HG02763 (cell line): Measurements from ENCODE around the gene PBX4.

ENCODE experiments used
- ATAC-seq: cut with Tn5 transposase; IDR thresholded peaks from one replicate; pipeline ENCODE4 v1.9.1; 2021; ENCODE audit warnings: mild to moderate bottlenecking, moderate library complexity; ENCODE audit not compliant: unreplicated experiment

The PBX4 gene

DNA sequence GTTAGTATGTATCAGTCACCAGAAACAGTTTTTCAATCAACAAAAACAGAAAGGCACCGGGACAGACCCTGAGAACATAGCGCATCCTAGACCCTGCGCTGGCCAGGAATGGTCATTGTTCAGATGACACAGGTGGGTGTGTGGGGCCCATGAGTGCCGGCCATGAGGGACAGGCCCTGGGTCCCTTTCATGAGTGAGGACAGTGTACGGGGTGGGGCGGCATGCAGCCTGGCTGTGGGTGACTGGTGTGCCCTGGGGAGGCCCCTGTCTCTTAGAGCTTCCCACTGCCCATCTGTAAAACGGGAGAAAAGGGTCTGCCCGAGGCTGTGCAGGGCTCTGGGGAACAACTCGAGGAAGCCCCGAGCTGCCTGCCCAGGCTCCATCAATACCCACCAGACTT lies 25.8 kb downstream of the PBX4 start:
- no peak for ATAC-seq

DNA sequence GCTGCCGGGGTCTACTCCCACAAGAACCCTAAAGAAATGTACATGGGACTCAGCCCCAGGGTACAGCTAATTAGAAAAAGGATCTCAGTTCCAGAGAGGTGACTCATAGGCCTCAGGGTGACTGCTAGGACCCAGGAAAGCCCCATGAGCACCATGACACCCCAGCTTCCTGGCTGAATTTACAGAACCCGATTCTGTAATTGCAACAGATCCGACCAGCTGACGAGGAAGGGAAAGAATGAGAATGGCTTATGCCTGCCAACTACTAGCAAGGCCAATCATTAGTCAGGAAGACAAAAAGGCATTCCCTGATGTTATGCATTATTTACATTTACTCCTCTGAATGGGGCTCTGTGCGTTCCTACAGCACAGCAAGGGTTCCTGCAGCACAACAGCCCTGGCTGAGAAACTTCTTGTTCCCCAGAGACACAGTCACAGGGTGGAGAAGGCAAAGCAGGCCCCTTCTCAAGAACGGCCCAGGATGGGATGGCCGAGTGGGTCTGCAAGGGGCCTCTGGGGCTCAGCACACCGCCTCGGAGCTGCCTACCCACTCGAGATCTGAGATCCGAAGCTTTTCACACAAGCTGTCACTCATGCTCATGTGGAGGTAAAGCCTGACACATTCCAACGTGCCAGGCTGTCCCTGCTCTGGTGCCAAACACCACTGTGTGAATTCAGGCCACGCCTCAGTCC lies 27.2 kb downstream of the PBX4 start:
- peak; percentile 46 for ATAC-seq

DNA sequence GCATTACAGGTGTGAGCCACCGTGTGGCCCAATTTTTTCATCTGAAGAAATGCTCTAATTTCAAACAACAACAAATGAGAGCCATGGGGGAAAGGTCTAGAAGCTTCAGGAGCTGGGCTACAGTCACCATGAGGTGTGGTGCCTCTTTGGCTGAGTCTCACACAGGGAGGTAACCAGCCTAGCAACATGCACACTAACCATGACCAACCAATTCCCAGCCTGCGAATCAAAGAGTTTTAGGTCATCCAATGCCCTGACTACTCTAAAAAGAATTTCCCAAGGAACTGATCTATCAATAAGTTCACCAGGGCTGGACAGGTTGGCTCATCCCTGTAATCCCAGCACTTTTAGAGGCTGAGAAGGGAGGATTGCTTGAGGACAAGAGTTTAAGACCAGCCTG lies 29.9 kb downstream of the PBX4 start:
- no peak for ATAC-seq

DNA sequence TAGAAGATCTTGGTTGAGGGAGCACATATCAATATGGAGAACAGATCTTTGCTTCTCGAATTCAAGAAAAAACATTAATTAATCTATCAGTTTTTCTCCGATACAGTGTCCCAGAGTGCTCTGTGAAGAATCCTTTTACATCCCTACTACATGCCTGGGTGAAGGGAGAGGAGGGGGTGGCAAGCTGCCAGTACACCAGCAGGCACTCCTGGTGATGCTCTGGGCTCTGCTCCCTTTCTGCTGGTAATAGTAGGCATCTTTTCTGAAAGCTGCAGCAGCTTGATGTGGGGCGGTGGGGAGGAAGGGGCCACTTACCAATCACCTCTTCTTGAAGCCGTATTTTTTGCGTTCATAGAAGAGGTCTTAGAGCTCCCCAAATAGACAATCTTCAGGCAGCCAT lies 30.7 kb downstream of the PBX4 start:
- no peak for ATAC-seq

DNA sequence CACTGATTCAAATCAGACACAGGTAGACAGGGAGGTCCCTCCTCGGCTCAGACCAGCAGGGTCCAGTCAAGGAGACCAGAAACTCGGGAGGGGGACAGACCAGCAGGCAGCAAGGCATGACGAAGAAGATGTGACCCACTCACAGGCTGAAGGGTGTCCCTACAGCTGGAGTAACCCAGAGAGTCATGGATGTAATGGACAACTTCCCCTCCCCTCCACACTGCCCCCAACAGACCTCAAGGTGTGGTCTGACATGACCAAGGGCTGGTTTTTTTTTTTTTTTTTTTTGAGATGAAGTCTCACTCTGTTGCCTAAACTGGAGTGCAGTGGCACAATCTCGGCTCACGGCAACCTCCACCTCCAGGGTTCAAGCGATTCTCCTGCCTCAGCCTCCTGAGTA lies 34.1 kb downstream of the PBX4 start:
- no peak for ATAC-seq

DNA sequence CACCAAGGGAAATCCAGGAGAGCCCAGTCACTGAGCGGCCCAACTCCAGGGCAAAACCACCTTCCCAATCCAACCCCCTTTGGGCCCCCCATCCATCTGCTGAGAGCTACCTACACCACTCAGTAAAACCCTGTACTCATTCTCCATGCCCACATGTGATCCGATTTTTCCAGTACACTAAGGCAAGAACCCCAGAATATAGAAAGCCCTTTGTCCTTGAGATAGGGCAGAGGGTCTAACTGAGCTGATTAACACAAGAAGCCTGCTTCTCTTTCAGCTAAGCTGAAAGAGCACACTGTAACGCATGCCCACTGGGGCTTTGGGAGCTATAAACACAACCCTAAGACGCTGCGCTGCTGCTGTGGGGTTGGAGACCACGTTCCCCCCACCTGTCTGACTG lies 36.0 kb downstream of the PBX4 start:
- no peak for ATAC-seq

DNA sequence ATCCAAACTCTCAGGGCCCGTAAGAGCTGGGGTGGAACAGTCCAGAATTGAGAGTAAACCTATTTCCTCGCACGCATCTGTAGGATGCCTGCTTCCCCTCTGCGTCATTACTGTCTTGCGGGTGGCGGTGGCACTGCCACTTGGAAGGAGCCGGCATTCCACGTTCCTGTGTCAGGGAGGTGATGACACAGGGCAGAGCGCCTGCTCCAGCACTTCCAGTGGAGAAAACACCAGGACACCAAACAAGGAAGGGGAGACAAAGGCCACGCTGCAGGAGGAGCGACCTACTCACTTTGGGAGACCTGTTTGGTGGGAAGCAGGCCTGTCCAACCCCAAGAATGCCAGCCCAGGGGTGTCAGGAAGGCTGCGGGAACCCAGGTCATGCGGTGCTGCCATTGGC lies 37.1 kb downstream of the PBX4 start:
- ATAC-seq, result no peak

DNA sequence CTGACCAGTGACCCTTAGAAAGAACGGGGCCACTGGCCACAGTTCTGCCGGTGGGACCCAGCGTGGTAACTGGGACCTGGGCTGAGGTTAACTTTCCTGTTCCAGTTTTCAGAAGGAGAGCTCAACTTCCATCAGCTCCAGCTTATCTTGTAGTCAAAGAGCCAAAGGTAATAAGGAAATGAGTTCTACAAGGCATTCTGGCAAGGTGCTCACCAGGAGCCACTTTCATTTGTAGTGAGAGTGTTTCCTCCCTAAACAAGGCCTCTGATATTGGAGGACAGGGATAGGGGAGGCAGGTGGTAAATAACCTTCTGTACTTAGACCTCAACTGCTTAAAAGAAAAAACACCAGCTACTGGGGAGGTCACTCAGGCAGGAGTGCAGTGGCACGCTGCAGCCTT lies 38.1 kb downstream of the PBX4 start:
- no peak for ATAC-seq

DNA sequence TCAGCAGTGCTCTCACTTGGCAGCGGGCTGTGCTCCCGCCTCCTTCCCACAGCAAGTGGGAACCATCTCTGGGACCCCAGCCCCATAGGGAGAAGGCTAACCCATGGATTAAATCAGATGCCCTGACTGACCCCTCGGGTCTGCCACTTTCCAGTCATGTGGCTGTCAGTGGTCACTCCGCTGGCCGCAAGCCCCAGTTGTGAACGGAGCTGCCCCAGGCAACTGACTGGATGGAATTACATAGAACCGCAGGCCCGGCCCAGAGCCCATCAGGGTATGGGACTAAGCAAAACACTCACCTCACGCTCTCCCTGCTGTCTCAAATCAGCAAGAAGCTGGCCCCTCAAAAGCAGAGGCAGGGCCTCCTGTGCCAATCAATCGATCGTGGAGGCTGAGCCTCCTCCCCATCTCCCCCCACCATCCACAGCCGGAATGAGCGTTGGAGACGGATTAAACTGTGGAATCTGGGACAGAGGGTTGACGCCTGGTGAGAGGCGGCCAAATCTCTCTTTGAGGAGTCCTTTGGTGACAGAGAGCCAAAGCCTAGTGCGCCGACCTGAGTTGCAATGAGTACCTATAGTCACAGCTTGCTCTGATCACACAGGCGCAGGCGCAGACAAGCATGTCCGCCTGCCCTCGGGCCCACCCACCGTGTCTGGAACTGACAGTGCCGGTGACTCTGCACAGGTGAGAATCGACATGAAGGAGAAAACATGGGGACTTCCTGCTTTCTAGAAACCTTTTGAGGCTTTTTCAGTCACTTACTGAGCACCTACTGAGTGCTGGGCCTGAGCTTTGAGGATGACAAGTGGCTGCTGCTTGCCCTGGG lies 38.7 kb downstream of the PBX4 start:
- ATAC-seq, result no peak

DNA sequence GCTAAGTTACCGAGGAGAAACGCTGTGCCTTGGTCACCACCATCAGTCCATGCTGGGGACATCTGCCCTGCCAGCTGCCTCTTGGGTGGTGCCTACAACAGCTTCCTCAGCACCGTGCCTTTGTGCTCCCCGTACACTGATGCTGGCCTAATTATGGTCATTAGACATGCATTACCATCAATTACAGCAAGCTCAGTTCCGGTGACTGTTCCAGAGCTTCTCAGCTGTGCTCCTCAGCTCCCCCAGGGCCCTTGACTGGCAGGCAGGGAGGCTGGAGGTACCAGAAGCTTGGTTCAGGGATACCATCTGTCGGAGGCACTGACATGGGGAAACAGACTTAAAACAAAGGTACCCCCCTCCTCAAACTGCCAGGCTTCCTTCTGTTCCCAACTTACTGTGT lies 40.2 kb downstream of the PBX4 start:
- ATAC-seq, result no peak

DNA sequence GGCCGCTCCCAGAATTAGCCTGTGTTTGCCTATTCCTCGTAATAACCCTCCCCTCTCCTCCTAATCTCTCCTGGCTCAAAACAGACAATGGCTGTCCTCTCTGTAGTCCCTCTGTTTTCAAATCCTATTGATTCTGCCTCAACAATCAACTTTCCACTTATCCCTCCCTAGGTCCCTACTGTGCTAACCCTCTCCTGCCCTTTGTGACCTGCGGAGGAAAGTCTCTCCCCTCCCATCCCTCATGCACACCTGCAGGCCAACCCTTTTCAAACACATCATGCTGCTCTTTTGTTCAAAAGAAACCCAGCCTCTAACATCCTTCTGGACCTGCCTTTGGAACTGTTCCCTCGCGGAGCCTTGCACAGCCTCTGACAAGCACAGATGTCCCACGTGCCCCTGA lies 43.1 kb downstream of the PBX4 start:
- no peak for ATAC-seq

DNA sequence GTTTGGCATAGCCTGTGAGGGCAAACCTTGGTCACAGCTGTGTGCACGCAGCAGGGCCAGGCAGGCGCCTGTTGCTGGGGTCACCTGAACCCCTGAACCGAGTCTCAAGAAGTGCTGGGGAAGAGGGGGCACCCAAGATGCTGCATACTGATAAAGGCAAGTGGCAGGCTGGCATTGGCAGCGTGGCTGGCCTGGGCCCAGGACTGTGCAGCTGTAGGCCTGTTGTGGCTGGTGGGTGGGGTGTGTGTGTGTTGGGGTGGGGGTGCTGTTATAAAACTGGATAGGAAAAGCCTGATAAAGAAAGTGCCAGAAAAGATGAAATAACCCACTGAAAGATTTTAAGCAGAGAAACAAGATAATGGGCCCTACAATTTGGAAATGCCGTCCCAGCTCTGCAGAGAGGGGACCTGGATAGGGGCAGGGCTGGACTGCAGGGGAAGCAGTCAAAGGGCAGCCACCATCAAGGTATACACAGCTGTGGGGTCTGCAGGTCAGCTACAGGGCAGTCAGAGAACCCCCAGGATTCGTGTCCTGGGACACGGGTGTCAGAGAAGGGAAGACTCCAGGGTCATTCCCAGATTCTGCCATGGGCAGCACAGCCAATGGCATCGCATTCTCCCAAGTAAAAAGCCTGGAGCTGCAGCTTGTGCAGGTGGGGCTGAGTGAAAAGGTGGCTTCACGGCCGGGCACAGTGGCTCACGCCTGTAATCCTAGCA lies 47.3 kb downstream of the PBX4 start:
- ATAC-seq, result no peak

DNA sequence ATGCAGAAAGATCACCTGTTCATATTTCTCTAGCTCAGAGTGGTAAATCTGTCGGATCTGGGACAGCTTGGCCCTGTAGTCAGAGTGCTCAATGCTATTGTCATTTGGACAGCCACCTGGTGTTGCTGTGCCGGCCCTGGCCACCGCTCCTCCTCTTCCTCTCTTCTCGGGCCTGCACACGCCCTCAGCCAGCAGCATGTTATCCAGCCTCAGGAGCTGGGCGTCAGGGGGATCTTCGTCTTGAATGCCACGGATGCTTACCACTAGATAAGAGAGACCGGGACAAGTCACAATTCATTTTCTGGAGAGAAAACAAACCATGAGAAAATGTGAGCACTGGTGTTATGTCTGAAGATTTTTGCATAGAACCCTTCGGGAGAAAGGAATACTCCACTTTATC lies 47.9 kb downstream of the PBX4 start:
- ATAC-seq, result no peak

DNA sequence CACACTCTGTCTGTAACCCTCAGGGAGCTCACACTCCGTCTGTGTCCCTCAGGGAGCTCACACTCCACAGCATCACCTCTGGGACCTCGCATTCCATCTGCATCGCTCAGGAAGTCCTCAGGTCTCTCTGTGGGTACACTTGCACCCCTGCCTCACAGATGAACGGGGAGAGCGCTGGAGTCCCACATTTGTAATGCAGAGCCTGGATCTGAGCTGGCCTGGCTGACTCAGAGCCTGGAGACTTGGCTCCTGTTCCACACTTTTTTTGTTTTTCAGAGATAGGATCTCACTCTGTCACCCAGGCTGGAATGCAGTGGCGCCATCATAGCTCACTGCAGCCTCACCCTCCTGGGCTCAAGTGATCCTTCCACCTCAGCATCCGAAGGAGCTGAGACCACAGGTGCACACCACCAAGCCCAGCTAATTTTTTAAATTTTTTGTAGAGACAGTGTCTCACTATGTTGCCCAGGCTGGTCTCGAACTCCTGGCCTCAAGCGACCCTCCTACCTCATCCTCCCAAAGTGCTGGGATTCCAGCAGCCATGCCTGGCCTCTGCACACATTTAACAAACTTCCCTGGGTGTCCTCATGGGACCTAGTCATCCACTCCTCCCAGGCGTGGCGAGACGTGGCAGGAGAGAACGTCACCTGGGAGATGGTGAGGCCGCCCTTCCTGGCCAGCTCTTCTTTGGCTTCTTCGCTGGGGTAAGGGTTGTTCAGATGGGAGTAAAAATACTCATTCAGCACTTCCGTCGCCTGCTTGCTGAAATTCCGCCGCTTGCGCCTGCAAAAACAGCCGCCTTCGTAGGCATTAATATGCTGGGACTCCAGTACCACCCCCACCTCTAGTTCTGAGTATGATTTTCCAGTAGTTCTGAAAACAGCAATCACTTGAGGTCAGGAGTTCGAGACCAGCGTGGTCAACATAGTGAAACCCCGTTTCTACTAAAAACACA lies 49.4 kb downstream of the PBX4 start:
- ATAC-seq, result no peak

DNA sequence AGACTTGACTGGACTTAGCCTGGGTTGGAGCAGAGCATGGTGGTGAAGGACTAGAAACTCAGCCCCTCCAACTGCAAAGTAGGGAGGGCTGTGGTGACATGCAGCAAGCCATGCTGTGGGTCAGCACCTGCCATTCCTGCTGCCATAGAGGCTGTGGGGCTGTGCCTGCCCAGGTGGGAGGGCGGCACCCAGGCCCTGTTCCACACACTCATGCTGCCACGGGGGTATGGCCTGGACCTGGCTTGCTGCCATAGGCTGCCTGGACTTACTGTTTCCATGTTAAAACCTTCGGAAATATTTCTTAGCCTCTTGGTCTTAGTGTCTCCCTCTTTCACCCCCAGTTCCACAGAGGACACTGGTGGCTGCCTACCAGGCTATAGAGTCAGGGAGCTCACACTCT lies 51.1 kb downstream of the PBX4 start:
- no peak for ATAC-seq

DNA sequence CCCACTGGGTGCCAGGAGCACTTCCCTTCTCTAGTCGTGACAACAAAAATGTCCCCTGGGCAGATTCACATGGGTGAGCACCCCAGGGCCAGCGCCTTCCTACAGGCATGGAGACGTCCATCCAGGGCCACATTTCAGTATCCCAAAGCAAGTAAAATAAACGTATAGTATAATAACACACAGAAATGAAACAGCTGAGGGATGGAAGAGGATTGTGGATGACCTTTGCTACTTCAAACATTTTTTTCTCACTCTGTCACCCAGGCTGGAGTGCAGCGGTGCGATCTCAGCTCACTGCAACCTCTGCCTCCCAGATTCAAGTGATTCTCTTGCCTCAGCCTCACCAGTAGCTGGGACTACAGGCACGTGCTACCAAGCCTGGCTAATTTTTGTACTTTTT lies 52.2 kb downstream of the PBX4 start:
- no peak for ATAC-seq

DNA sequence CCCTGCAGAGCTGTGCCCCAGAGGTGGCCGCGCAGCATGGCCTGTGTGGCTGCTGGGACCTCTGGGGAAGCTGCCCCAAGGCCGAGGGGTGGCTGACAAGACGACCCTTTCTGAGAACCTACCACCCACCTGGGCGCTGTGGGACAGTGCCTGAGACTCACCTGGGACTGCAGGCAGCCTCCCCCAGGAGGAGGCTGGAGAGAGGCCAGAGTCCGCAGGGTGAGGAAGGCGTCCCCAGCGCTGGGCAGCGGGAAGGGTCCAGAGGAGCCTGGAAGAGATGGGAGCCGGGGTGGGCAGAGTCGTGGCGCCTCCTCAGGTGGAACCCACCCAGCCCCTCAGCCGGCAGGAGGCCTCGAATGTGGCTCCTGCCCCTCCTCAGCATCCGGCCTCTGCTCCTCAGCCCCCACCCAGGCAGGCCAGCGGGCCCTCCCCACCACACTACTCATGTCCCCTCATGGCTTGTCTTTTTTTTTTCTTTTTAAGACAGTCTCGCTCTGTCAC lies 55.1 kb downstream of the PBX4 start:
- ATAC-seq, result no peak

DNA sequence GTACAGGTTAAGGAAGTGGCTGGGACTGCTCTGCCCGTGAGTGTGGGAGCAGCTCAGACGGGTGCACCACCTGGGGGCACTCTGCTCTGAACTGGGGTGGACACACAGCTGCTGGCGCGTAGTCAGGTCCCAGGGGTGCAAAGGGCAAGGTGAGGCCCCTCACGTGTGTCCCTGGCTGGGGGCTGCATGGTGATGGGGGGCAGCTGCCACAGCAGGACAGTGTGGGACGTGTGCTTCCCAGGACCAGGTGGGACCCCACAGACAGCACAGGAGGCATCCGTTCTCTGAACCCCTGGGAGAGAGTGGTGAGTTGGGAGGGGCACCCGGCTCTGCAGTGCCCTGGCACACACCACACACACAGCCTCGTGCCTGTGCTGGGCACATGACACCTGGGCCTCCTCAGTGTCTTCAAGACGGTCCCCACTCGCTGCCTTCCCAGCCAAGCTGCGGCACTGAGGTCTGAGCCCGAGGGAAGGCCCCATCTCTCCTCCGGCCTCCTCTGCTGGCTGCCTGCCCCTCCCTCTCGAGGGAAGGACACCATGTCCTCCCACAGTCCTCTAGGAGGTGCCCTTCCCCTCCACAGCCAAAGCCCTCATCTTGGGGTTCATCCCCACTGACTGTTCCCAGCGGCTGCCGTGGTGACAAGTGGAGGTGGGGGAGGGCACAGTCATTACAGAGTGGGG lies 55.7 kb downstream of the PBX4 start:
- no peak for ATAC-seq

DNA sequence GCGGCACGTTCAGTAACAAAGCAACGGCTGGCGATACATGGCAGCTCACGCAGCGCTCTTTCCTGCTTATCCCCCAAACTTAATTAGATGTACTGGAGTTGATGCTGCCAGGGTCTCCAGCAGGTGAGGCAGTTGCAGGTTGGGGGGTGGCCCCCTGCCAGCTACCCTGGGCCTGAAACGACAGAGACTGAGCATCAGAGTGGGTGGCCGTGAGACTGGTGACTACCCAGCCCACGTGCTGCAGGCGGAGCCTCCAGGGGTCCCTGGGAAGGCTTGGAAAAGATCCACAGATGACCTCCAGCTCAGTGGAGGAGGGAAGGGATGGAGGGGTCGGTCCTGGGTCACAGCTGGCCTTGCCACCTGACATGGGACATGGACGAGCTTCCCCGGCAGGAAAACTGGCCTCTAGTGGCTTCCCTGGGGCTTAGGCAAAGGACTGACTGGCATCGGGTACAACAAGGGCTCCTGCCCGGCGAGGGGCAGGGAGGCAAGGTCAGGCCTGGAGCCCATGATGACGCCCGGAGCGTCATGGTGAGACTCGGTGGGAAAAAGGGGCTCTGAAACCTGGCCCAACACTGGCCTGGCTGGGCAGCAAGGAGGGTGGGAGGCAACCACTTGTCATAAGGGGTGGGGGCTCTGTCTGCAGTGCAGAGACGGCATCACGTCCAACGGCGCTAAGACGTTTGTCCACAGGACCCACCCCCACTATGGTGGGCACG lies 56.4 kb downstream of the PBX4 start:
- ATAC-seq, result no peak
